CD4-positive, alpha-beta memory T cell (primary cell): Measurements from ENCODE around the gene ULBP2. TPM values are rescaled to one million over a fixed set of nuclear protein-coding genes. Genes with fewer than 3 reads are reported as not detected.
A peak's percentile ranks its signal among the peaks of the same experiment; 100 is the strongest.
"Not testable (repeated sequence)": the region's sequence is repeated elsewhere in the genome, so short reads cannot be mapped to it uniquely, and the experiment has no call there.

Experiments
- CTCF ChIA-PET: fragments of 350-600 bp; sonication (Branson Sonifier 250); formaldehyde crosslinking; loops from one replicate; lab custom pipeline; 2021; ENCODE audit warnings: inconsistent platforms; ENCODE audit not compliant: partially characterized antibody; lab: Charles Lee
- POLR2A ChIA-PET: fragments of 350-600 bp; sonication (Branson Sonifier 250); formaldehyde crosslinking; loops from one replicate; lab custom pipeline; 2021; ENCODE audit not compliant: partially characterized antibody; lab: Charles Lee
- DNase-seq, 5 donors: peaks; one replicate each; pipeline versions ENCODE4 v3.0.0 to v3.0.0-alpha.2; 2020 to 2022; ENCODE audit warnings: mixed read lengths in 1 of 5
- H3K27ac ChIP-seq: one replicate; pipeline ENCODE4 v1.7.0; 2013; ENCODE audit warnings: low read depth, low read length
- H3K27me3 ChIP-seq: 2 replicates; pipeline ENCODE4 v1.7.0; 2013; ENCODE audit warnings: mild to moderate bottlenecking, low read length, moderate library complexity; ENCODE audit not compliant: insufficient read depth
- H3K36me3 ChIP-seq: 2 replicates; pipeline ENCODE4 v1.7.0; 2013; ENCODE audit warnings: mild to moderate bottlenecking, low read length, moderate library complexity; ENCODE audit not compliant: insufficient read depth
- H3K4me1 ChIP-seq: 2 replicates; pipeline ENCODE4 v1.7.0; 2013; ENCODE audit warnings: mild to moderate bottlenecking, low read length, moderate library complexity; ENCODE audit not compliant: insufficient read depth
- H3K4me3 ChIP-seq, 2 donors: one replicate each; pipeline ENCODE4 v1.7.0; 2013; ENCODE audit warnings: low read length in 2 of 2, mild to moderate bottlenecking in 1 of 2
- H3K9me3 ChIP-seq, 2 donors: one replicate each; pipeline ENCODE4 v1.7.0; 2013; ENCODE audit warnings: low read length in 2 of 2, control low read depth in 1 of 2; ENCODE audit not compliant: control insufficient read depth in 1 of 2
- H3K27ac Mint-ChIP-seq, 7 donors: one replicate each; pipeline ENCODE4 v1.8.0; 2020 to 2021; ENCODE audit warnings: mixed read lengths in 7 of 7, mild to moderate bottlenecking in 6 of 7, inconsistent platforms in 3 of 7, moderate library complexity in 3 of 7
- H3K27me3 Mint-ChIP-seq, 2 donors: one replicate each; pipeline ENCODE4 v1.8.0; 2020 to 2021; ENCODE audit warnings: mixed read lengths in 2 of 2
- H3K36me3 Mint-ChIP-seq, 2 donors: one replicate each; pipeline ENCODE4 v1.8.0; 2020 to 2021; ENCODE audit warnings: mixed read lengths in 2 of 2, inconsistent platforms in 1 of 2, mild to moderate bottlenecking in 1 of 2
- H3K4me1 Mint-ChIP-seq, 4 donors: one replicate each; pipeline ENCODE4 v1.8.0; 2020 to 2021; ENCODE audit warnings: mixed read lengths in 4 of 4, mild to moderate bottlenecking in 1 of 4
- H3K4me3 Mint-ChIP-seq, 8 donors: one replicate each; pipeline ENCODE4 v1.8.0; 2020 to 2021; ENCODE audit warnings: mixed read lengths in 8 of 8, mild to moderate bottlenecking in 7 of 8, moderate library complexity in 6 of 8, inconsistent platforms in 3 of 8
- H3K9me3 Mint-ChIP-seq, 8 donors: one replicate each; pipeline ENCODE4 v1.8.0; 2020 to 2021; ENCODE audit warnings: mixed read lengths in 8 of 8, mild to moderate bottlenecking in 5 of 8, inconsistent platforms in 3 of 8, moderate library complexity in 1 of 8
- intact Hi-C: fragments of 100-400 bp; cut with micrococcal nuclease; formaldehyde crosslinking; loops from one replicate; pipeline ENCODE4 v1.15.1; 2023
- polyA plus RNA-seq, 2 donors: library from polyadenylated mRNA; unstranded; fragments of 300-500 nt; fragmentation: Illumina TruSeq; gene quantifications; one replicate each; pipeline ENCODE4 v1.2.3, GENCODE V29; 2021
- total RNA-seq, 2 experiments: library from RNA; stranded (reverse); gene quantifications; one replicate each; pipeline ENCODE4 v1.2.3, GENCODE V29; 2021

Gene ULBP2
- total and polyA plus RNA-seq, 4 experiments from 2014 or later = 0.28 to 1.1 TPM; not detected in 2

DNA sequence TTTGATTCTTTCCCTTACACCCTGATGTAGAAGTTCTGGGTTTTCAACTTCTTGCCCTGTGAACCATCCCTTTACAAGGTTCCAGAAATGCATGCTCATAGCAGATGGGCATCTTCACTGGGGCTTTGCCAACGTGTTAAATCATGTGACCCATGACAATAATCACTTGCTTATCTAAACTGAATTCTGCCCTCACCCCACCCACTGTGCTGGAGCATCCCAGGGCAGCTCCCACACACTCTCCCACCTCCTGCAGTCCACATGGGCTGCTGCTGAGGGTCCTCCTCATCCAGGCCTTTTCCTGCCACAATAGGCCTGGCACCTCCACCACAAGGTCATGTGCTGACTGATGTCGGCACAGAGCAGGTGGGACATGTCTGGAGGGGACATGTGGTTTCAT lies 26.2 kb downstream of the ULBP2 start:
- H3K4me3 ChIP-seq, H3K9me3 ChIP-seq, DNase-seq, intact Hi-C loops, POLR2A ChIA-PET, H3K9me3 Mint-ChIP-seq, H3K36me3 ChIP-seq, CTCF ChIA-PET, H3K36me3 Mint-ChIP-seq, H3K4me3 Mint-ChIP-seq, H3K27ac ChIP-seq: not testable (repeated sequence)
- peaks cover 25% of the 10 kb centered on the region for H3K4me1 ChIP-seq
- H3K27me3 ChIP-seq = peaks cover 26% of the 10 kb centered on the region
- Mint-ChIP-seq H3K4me1 (peaks cover 14 to 33% (median 22%) of the 10 kb centered on the region in 4 donors), H3K27ac (peak overlapping the region in 1 of 7 donors; percentile 12), H3K27me3 (peaks cover 40 to 79% of the 10 kb centered on the region in 2 donors)

DNA sequence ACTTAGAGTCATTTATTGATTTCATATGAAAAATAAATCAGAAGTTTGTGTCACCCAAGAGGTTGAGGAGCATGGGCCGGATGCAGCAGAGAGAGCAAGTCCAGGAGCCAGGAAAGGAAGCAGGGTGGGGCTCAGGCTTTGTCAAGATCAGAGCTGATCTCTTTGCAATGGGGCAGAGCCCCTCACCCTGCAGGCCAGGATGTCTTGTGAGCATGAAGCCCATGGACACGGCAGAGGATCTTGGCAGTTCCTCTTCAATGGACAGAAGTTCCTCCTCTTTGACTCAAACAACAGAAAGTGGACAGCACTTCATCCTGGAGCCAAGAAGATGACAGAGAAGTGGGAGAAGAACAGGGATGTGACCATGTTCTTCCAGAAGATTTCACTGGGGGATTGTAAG lies 27.1 kb downstream of the ULBP2 start:
- H3K36me3 ChIP-seq, H3K27ac ChIP-seq, intact Hi-C loops, H3K9me3 ChIP-seq, H3K9me3 Mint-ChIP-seq, POLR2A ChIA-PET, H3K4me3 Mint-ChIP-seq, DNase-seq, H3K4me3 ChIP-seq, CTCF ChIA-PET, H3K36me3 Mint-ChIP-seq: not testable (repeated sequence)
- peaks cover 11 to 24% (median 15%) of the 10 kb centered on the region in 4 donors for H3K4me1 Mint-ChIP-seq
- Histone ChIP-seq H3K27me3 (peaks cover 24% of the 10 kb centered on the region), H3K4me1 (peaks cover 17% of the 10 kb centered on the region)
- H3K27ac Mint-ChIP-seq = peak overlapping the region in 1 of 7 donors; percentile 13
- peaks cover 41 to 72% of the 10 kb centered on the region in 2 donors for H3K27me3 Mint-ChIP-seq

DNA sequence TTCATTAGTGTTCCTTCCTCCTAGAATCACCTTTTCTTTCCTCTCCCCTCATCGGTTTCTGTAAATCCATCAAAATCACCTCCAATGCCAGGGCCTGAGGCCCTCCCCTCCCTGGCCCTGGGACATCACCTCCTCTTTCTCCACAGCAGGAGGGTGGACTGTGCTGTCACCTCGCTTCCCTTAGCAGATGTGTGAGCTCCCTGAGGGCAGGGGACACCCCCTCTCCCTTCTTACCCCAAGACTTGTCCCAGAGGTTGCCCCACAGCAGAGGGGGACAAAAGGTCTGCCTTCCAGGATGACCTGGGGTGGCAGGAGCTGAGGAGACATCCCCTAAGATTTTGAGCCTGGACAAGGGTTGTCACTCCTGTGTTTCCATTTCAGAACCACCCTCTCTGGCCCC lies 27.8 kb downstream of the ULBP2 start:
- Mint-ChIP-seq H3K36me3 (peaks cover 2 to 4% of the 10 kb centered on the region in 2 donors), H3K27me3 (peaks cover 40 to 73% of the 10 kb centered on the region in 2 donors), H3K4me1 (peaks cover 4 to 17% (median 8%) of the 10 kb centered on the region in 4 donors), H3K27ac (no peak overlapping the region), H3K9me3 (peaks cover 0 to 2% (median 0%) of the 10 kb centered on the region in 8 donors), H3K4me3 (no peak overlapping the region)
- H3K9me3 ChIP-seq = no peaks in the 10 kb centered on the region
- peaks cover 9% of the 10 kb centered on the region for H3K4me1 ChIP-seq
- no peak for DNase-seq
- ChIA-PET POLR2A (no interaction called here), CTCF (no interaction called here)
- no peak overlapping the region for H3K27ac ChIP-seq
- peaks cover 21% of the 10 kb centered on the region for H3K27me3 ChIP-seq
- intact Hi-C loops = no loop called here
- no peak overlapping the region for H3K4me3 ChIP-seq
- H3K36me3 ChIP-seq = no peaks in the 10 kb centered on the region

DNA sequence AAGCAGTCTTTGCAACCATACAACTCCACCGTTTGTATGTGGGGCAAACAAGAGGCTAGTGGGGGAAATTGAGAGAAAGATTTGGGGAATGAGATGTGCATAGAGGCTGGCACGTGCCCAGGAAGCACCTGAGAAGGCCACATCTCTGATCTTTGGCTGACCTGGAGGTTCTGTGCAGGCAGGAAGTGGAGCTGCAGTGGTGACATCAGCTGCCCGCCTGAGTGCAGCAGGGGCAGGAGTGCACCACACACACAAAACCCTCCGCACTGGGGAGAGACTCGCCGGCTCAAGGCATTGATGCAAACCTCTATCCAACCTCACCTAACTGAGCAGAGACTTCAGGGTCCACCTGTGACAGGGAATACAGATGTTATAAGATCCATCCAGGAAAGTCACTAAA lies 32.6 kb downstream of the ULBP2 start:
- H3K4me3 Mint-ChIP-seq, intact Hi-C loops, POLR2A ChIA-PET, DNase-seq, H3K27ac ChIP-seq, H3K4me1 ChIP-seq, H3K4me1 Mint-ChIP-seq, H3K36me3 ChIP-seq, H3K9me3 Mint-ChIP-seq, H3K4me3 ChIP-seq, H3K9me3 ChIP-seq, H3K27me3 ChIP-seq, H3K27ac Mint-ChIP-seq, H3K36me3 Mint-ChIP-seq, CTCF ChIA-PET: not testable (repeated sequence)
- peaks cover 38 to 59% of the 10 kb centered on the region in 2 donors for H3K27me3 Mint-ChIP-seq

DNA sequence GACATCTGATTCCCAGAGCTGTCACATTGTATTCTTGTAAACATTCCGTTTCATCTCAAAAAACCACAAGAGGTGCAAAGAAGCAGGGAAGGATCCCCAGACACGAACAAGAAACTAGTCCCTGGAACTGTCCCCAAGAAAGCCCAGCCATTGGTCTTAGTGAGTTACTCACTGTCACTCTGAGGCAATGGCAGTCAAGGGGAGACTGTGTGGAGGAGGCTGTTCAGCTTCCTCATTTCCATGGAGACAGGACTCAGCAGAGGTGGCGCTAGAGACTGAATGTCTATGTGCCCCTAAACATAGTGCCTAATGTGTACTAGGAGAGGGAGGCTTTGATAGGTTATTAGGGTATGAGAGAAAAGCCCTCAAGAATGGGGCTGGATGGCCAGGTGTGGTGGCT lies 33.0 kb downstream of the ULBP2 start:
- Mint-ChIP-seq H3K4me3 (no peak overlapping the region), H3K9me3 (peaks cover 0 to 2% (median 0%) of the 10 kb centered on the region in 8 donors), H3K27me3 (peaks cover 38 to 57% of the 10 kb centered on the region in 2 donors), H3K36me3 (no peaks in the 10 kb centered on the region), H3K27ac (no peak overlapping the region), H3K4me1 (no peaks in the 10 kb centered on the region)
- CTCF ChIA-PET = no interaction called here
- Histone ChIP-seq H3K4me3 (no peak overlapping the region), H3K4me1 (no peaks in the 10 kb centered on the region), H3K27me3 (peaks cover 8% of the 10 kb centered on the region), H3K36me3 (no peaks in the 10 kb centered on the region), H3K27ac (no peak overlapping the region), H3K9me3 (no peaks in the 10 kb centered on the region)
- POLR2A ChIA-PET = no interaction called here
- DNase-seq = no peak
- intact Hi-C loops = no loop called here

DNA sequence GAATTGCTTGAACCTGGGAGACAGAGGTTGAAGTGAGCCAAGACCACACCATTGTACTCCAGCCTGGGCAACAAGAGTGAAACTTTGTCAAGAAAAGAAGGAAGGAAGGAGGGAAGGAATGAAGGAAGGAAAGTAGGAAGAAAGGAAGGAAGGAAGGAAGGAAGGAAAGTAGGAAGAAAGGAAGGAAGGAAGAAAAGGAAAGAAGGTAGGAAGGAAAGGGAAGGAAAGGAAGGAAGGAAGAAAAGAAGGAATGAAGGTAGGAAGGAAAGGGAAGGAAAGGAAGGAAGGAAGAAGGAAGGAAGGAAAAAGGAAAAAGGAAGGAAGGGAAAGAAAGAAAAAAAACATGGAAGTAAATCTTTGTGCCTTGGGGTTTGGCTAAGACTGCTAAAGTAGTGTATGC lies 33.6 kb downstream of the ULBP2 start:
- no peaks in the 10 kb centered on the region for H3K36me3 Mint-ChIP-seq
- peaks cover 0 to 2% (median 0%) of the 10 kb centered on the region in 8 donors for H3K9me3 Mint-ChIP-seq
- peaks cover 33 to 53% of the 10 kb centered on the region in 2 donors for H3K27me3 Mint-ChIP-seq
- H3K4me1 ChIP-seq = no peaks in the 10 kb centered on the region
- no peak overlapping the region for H3K4me3 ChIP-seq
- POLR2A ChIA-PET = no interaction called here
- CTCF ChIA-PET = no interaction called here
- no peak overlapping the region for H3K27ac ChIP-seq
- intact Hi-C loops = no loop called here
- no peaks in the 10 kb centered on the region for H3K9me3 ChIP-seq
- H3K27ac Mint-ChIP-seq = peak overlapping the region in 1 of 7 donors; percentile 58
- H3K4me1 Mint-ChIP-seq = no peaks in the 10 kb centered on the region
- no peak for DNase-seq
- H3K4me3 Mint-ChIP-seq = no peak overlapping the region
- H3K36me3 ChIP-seq = no peaks in the 10 kb centered on the region
- H3K27me3 ChIP-seq = peaks cover 12% of the 10 kb centered on the region

DNA sequence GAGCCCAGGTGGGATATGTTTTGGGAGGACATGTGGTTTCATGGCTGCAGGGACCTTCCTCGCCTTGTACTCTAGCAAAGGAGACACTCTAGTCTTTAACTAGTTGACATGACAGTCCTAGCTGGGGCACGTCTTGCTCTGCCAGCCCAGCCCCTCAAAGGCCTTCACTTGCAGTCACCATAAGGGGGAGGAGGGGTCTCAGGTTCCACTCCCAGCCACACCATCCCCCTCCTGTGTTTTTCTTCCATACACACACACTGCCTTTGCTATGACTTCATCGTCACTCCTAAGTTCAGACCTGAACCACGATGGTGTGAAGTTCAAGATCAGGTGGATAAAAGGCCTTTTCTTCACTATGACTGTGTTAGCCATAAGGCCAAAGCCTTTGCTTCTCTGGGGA lies 35.4 kb downstream of the ULBP2 start:
- Histone ChIP-seq H3K36me3 (no peaks in the 10 kb centered on the region), H3K27me3 (peaks cover 12% of the 10 kb centered on the region), H3K27ac (no peak overlapping the region), H3K9me3 (no peaks in the 10 kb centered on the region), H3K4me3 (no peak overlapping the region), H3K4me1 (no peaks in the 10 kb centered on the region)
- CTCF ChIA-PET = no interaction called here
- POLR2A ChIA-PET = no interaction called here
- Mint-ChIP-seq H3K4me1 (peaks cover 0 to 4% (median 2%) of the 10 kb centered on the region in 4 donors), H3K4me3 (no peak overlapping the region), H3K9me3 (peaks cover 0 to 3% (median 0%) of the 10 kb centered on the region in 8 donors), H3K27ac (no peak overlapping the region), H3K27me3 (peaks cover 41 to 61% of the 10 kb centered on the region in 2 donors), H3K36me3 (no peaks in the 10 kb centered on the region)
- no peak for DNase-seq
- intact Hi-C loops = no loop called here

DNA sequence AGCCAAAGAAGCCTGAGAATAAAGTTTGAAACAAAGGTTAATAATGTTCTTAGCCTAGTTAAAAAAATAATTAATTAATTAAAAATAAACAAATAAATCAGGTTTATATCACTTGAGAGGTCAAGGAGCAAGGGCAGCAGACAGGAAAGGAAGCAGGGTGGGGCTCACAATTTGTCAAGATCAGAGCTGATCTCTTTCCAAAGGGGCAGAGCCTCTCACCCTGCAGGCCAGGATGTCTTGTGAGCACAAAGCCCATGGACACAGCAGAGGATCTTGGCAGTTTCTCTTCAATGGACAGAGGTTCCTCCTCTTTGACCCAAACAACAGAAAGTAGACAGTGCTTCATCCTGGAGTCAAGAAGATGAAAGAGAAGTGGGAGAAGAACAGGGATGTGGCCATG lies 36.8 kb downstream of the ULBP2 start:
- no peak overlapping the region for H3K27ac Mint-ChIP-seq
- H3K4me3 Mint-ChIP-seq = no peak overlapping the region
- Histone ChIP-seq H3K9me3 (no peaks in the 10 kb centered on the region), H3K4me1 (no peaks in the 10 kb centered on the region), H3K36me3 (no peaks in the 10 kb centered on the region), H3K27ac (no peak overlapping the region), H3K27me3 (peaks cover 16% of the 10 kb centered on the region), H3K4me3 (no peak overlapping the region)
- intact Hi-C loops = no loop called here
- ChIA-PET CTCF (no interaction called here), POLR2A (no interaction called here)
- no peaks in the 10 kb centered on the region for H3K36me3 Mint-ChIP-seq
- peaks cover 0 to 4% (median 2%) of the 10 kb centered on the region in 4 donors for H3K4me1 Mint-ChIP-seq
- no peak for DNase-seq
- H3K27me3 Mint-ChIP-seq = peaks cover 41 to 61% of the 10 kb centered on the region in 2 donors
- H3K9me3 Mint-ChIP-seq = peaks cover 0 to 3% (median 0%) of the 10 kb centered on the region in 8 donors
